Measurements from ENCODE around the gene AFAP1. TPM values are rescaled to one million over a fixed set of nuclear protein-coding genes. Genes with fewer than 3 reads are reported as not detected.

The AFAP1 gene
- total RNA-seq, 2 experiments from 2014 or later = 7.1 to 7.9 TPM

- peaks cover 67% of the 10 kb centered on the region for H3K4me1 Mint-ChIP-seq
- H3K36me3 Mint-ChIP-seq (ENCODE audit: low read depth) = peaks cover 5% of the 10 kb centered on the region
- ChIA-PET CTCF (interaction anchor here (0.7 to 1.4 kb wide), 2 partner anchors 57 to 138 kb away, joined by 3 to 4 read pairs; no protein-coding TSS in a partner anchor), POLR2A (no interaction called here)
- no peak overlapping the region for H3K27ac Mint-ChIP-seq
- no peaks in the 10 kb centered on the region for H3K27me3 Mint-ChIP-seq
- no peak for DNase-seq
- no peak overlapping the region for H3K4me3 Mint-ChIP-seq
- no peaks in the 10 kb centered on the region for H3K9me3 Mint-ChIP-seq
Measured at GRCh38 chr4:7966281-7967062, 26.8 kb upstream of the AFAP1 start.

- ChIA-PET CTCF (interaction anchor here (1.0 to 1.5 kb wide), 5 partner anchors 8 to 52 kb away, joined by 3 to 5 read pairs (median 4); no protein-coding TSS in a partner anchor), POLR2A (no interaction called here)
- Mint-ChIP-seq H3K27ac (no peak overlapping the region), H3K9me3 (no peaks in the 10 kb centered on the region), H3K27me3 (no peaks in the 10 kb centered on the region), H3K4me3 (no peak overlapping the region), H3K36me3 (ENCODE audit: low read depth) (peaks cover 3% of the 10 kb centered on the region), H3K4me1 (peaks cover 65% of the 10 kb centered on the region)
- DNase-seq = no peak
Measured at GRCh38 chr4:7964890-7965662, 25.4 kb upstream of the AFAP1 start.

GRCh38 chr4:7964459-7964858 lies 24.8 kb upstream of the AFAP1 start:
- POLR2A ChIA-PET = no interaction called here
- CTCF ChIA-PET = interaction anchor here (1.0 to 1.5 kb wide), 6 partner anchors 9 to 160 kb away, joined by 3 to 5 read pairs (median 4); no protein-coding TSS in a partner anchor
- DNase-seq = peak; percentile 42
- H3K4me1 Mint-ChIP-seq = peaks cover 59% of the 10 kb centered on the region
- no peaks in the 10 kb centered on the region for H3K9me3 Mint-ChIP-seq
- no peaks in the 10 kb centered on the region for H3K27me3 Mint-ChIP-seq
- no peak overlapping the region for H3K4me3 Mint-ChIP-seq
- peaks cover 3% of the 10 kb centered on the region for H3K36me3 Mint-ChIP-seq (ENCODE audit: low read depth)
- peak overlapping the region; percentile 19 for H3K27ac Mint-ChIP-seq

GRCh38 chr4:7963691-7964090 lies 24.0 kb upstream of the AFAP1 start:
- Mint-ChIP-seq H3K4me3 (no peak overlapping the region), H3K4me1 (peaks cover 56% of the 10 kb centered on the region), H3K9me3 (no peaks in the 10 kb centered on the region), H3K27me3 (no peaks in the 10 kb centered on the region), H3K27ac (no peak overlapping the region), H3K36me3 (ENCODE audit: low read depth) (peaks cover 3% of the 10 kb centered on the region)
- ChIA-PET POLR2A (no interaction called here), CTCF (interaction anchor here (1.3 to 1.5 kb wide), 4 partner anchors 8 to 161 kb away, joined by 3 to 5 read pairs (median 4); no protein-coding TSS in a partner anchor)
- DNase-seq = no peak

DNA sequence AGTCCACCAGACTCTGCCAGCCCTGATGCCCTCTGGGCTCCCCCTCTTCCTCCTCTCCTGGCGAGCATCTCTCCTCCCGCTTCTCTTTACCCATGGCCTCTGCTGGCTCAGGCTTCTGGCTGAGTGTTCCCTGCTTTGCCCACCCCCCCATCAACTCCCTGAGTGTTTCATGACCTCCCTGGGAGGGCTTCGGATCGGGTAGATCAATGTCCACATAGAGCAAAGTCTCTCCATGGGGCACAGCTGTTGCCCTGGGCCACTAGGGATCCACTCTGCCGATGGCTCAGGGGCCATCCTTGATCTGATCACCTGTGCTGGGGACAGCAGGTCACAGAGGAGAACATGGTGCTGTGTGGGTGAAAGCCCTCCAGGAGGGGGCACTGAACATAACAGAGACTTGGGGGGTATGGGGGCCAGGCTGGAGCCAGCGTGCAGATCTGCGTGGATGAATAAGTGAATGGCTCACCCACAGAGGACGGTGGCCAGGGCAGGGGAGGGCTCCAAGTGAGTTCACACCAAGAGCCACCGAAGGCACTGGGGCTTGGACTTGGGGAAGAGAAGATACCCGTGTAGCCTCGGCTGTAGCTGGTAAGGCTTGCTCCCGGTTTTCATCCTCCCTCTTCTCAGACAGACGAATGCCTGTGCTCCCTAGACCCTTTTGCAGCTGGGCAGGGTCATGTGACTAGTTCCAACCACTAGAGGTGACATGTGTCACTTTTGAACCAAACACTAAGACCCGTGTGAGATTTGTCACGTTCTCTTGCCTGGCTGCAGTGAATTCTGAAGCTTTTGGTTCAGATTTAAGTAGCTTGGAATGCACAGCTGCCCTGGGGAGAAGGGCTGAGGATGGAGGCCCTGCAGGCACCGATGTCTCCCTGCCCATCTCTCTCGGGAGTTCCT lies 23.2 kb upstream of the AFAP1 start:
- Mint-ChIP-seq H3K36me3 (ENCODE audit: low read depth) (no peaks in the 10 kb centered on the region), H3K9me3 (no peaks in the 10 kb centered on the region), H3K4me3 (no peak overlapping the region), H3K27me3 (no peaks in the 10 kb centered on the region), H3K4me1 (peaks cover 48% of the 10 kb centered on the region), H3K27ac (peak overlapping the region; percentile 7)
- ChIA-PET POLR2A (no interaction called here), CTCF (interaction anchor here (1.3 to 1.5 kb wide), 3 partner anchors 86 to 160 kb away, joined by 3 to 4 read pairs (median 4); no protein-coding TSS in a partner anchor)
- no peak for DNase-seq

GRCh38 chr4:7960790-7961655 lies 21.4 kb upstream of the AFAP1 start:
- H3K27ac Mint-ChIP-seq = peak overlapping the region; percentile 6
- H3K27me3 Mint-ChIP-seq = peaks cover 3% of the 10 kb centered on the region
- DNase-seq = peak; percentile 59
- H3K4me1 Mint-ChIP-seq = peaks cover 41% of the 10 kb centered on the region
- H3K4me3 Mint-ChIP-seq = no peak overlapping the region
- H3K9me3 Mint-ChIP-seq = no peaks in the 10 kb centered on the region
- H3K36me3 Mint-ChIP-seq (ENCODE audit: low read depth) = no peaks in the 10 kb centered on the region
- POLR2A ChIA-PET = interaction anchor here (0.7 kb wide), 1 partner anchor 94 kb away, joined by 4 read pairs; no protein-coding TSS in a partner anchor
- CTCF ChIA-PET = interaction anchor here (1.1 to 1.5 kb wide), 2 partner anchors 9 kb away, joined by 3 read pairs; no protein-coding TSS in a partner anchor

- Mint-ChIP-seq H3K9me3 (no peaks in the 10 kb centered on the region), H3K4me1 (peaks cover 34% of the 10 kb centered on the region), H3K36me3 (ENCODE audit: low read depth) (no peaks in the 10 kb centered on the region), H3K27me3 (peaks cover 3% of the 10 kb centered on the region), H3K4me3 (no peak overlapping the region), H3K27ac (peak overlapping the region; percentile 6)
- DNase-seq = no peak
- CTCF ChIA-PET = interaction anchor here (0.6 to 1.7 kb wide), 6 partner anchors 8 to 154 kb away, joined by 3 to 4 read pairs (median 3); no protein-coding TSS in a partner anchor
- POLR2A ChIA-PET = no interaction called here
Measured at GRCh38 chr4:7960017-7960789, 20.5 kb upstream of the AFAP1 start.

GRCh38 chr4:7959078-7959477 lies 19.4 kb upstream of the AFAP1 start:
- Mint-ChIP-seq H3K4me1 (peaks cover 26% of the 10 kb centered on the region), H3K4me3 (no peak overlapping the region), H3K27me3 (peaks cover 3% of the 10 kb centered on the region), H3K36me3 (ENCODE audit: low read depth) (no peaks in the 10 kb centered on the region), H3K27ac (peak overlapping the region; percentile 14), H3K9me3 (no peaks in the 10 kb centered on the region)
- ChIA-PET CTCF (interaction anchor here (1.3 to 1.7 kb wide), 2 partner anchors 11 to 21 kb away, joined by 3 to 4 read pairs; no protein-coding TSS in a partner anchor), POLR2A (no interaction called here)
- no peak for DNase-seq

DNA sequence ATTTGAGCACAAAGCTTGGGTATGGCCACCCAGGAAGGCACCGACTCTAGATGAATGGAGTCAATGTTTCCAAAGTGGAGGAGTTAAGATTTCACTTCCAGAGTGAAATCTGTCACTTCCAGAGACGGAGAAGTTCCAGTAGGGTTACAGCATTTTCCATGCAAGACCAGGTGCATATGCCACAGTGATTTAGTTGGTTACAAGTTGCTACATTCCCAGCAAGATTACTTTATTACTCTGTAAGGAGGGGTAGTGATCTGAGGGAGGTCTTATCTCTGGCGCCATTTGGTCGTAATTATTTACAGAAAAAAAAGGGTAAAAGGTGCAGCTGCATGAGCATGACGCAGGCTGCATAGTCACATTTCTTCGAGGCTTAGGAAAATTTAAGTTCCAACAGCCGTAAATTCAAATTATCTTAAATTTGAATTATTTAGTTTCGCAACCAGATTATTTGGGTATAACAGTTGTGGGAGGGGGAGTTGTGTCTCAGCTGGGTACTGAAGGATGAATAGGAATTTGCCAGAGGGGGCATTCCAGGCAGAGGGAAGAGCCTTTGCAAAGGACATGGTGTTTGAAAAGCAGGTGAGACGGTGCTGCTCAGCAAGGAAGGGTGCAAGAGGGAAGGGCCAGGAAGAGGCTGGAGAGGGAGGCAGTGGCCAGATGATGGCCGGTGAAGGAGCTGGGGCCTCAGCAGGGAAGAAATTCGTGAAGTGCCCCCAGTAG lies 17.4 kb upstream of the AFAP1 start:
- ChIA-PET CTCF (interaction anchor here (1.5 kb wide), 1 partner anchor 155 kb away, joined by 3 read pairs; no protein-coding TSS in a partner anchor), POLR2A (no interaction called here)
- peaks cover 3% of the 10 kb centered on the region for H3K27me3 Mint-ChIP-seq
- H3K9me3 Mint-ChIP-seq = peaks cover 3% of the 10 kb centered on the region
- H3K27ac Mint-ChIP-seq = peak overlapping the region; percentile 22
- H3K36me3 Mint-ChIP-seq (ENCODE audit: low read depth) = no peaks in the 10 kb centered on the region
- DNase-seq = no peak
- H3K4me1 Mint-ChIP-seq = peaks cover 15% of the 10 kb centered on the region
- no peak overlapping the region for H3K4me3 Mint-ChIP-seq

GRCh38 chr4:7956270-7956808 lies 16.7 kb upstream of the AFAP1 start:
- H3K9me3 Mint-ChIP-seq = peaks cover 9% of the 10 kb centered on the region
- POLR2A ChIA-PET = no interaction called here
- DNase-seq = no peak
- peaks cover 13% of the 10 kb centered on the region for H3K4me1 Mint-ChIP-seq
- H3K4me3 Mint-ChIP-seq = no peak overlapping the region
- CTCF ChIA-PET = interaction anchor here (1.0 to 1.5 kb wide), 2 partner anchors 8 to 154 kb away, joined by 3 to 5 read pairs; no protein-coding TSS in a partner anchor
- peaks cover 3% of the 10 kb centered on the region for H3K27me3 Mint-ChIP-seq
- H3K27ac Mint-ChIP-seq = no peak overlapping the region
- H3K36me3 Mint-ChIP-seq (ENCODE audit: low read depth) = peaks cover 4% of the 10 kb centered on the region

All from activated CD4-positive, alpha-beta T cell treated with anti-CD3 and anti-CD28 coated beads, Interleukin-2, amount 10 ng/mL, durations not matched to agents 7 days and 5 days (primary cell).